Ecto neural progenitor cell (in vitro differentiated cells): ENCODE measurements around the gene LEO1.
"Not testable (repeated sequence)": the region's sequence is repeated elsewhere in the genome, so short reads cannot be mapped to it uniquely, and the experiment has no call there.

Experiments used
- DNase-seq: peaks from one replicate; pipeline ENCODE4 v3.0.0-alpha.2; 2018; ENCODE audit warnings: low spot score

Gene LEO1

GRCh38 chr15:52003710-52004109 is 32.1 kb upstream of the LEO1 start:
- DNase-seq: no peak

GRCh38 chr15:52003089-52003488 is 31.5 kb upstream of the LEO1 start:
- DNase-seq: not testable (repeated sequence)

GRCh38 chr15:52002351-52002750 is 30.8 kb upstream of the LEO1 start:
- DNase-seq: no peak

GRCh38 chr15:51992953-51993352 is 21.4 kb upstream of the LEO1 start:
- DNase-seq: no peak

GRCh38 chr15:51991141-51991540 is 19.6 kb upstream of the LEO1 start:
- DNase-seq: no peak

GRCh38 chr15:51982770-51983103 is 11.2 kb upstream of the LEO1 start:
- no peak for DNase-seq

- no peak for DNase-seq
Measured at GRCh38 chr15:51982013-51982769, 10.6 kb upstream of the LEO1 start.

- no peak for DNase-seq
Measured at GRCh38 chr15:51973775-51974174, 2.2 kb upstream of the LEO1 start.

GRCh38 chr15:51973220-51973619 is 1.6 kb upstream of the LEO1 start:
- DNase-seq: no peak

- DNase-seq: no peak
Measured at GRCh38 chr15:51971032-51971374, 575 bp downstream of the LEO1 start.

- DNase-seq: no peak
Measured at GRCh38 chr15:51970132-51970817, 1.3 kb downstream of the LEO1 start.

- DNase-seq: no peak
Measured at GRCh38 chr15:51969728-51970127, 1.9 kb downstream of the LEO1 start.

GRCh38 chr15:51967583-51967982 is 4.0 kb downstream of the LEO1 start:
- no peak for DNase-seq

- no peak for DNase-seq
Measured at GRCh38 chr15:51966192-51966591, 5.4 kb downstream of the LEO1 start.

- DNase-seq: no peak
Measured at GRCh38 chr15:51965691-51966090, 5.9 kb downstream of the LEO1 start.

GRCh38 chr15:51955504-51955903 is 16.1 kb downstream of the LEO1 start:
- no peak for DNase-seq

GRCh38 chr15:51952805-51953204 is 18.8 kb downstream of the LEO1 start:
- DNase-seq: no peak

- DNase-seq: no peak
Measured at GRCh38 chr15:51947124-51947523, 24.5 kb downstream of the LEO1 start.

- no peak for DNase-seq
Measured at GRCh38 chr15:51939216-51939615, 32.4 kb downstream of the LEO1 start.

GRCh38 chr15:51938286-51938685 is 33.3 kb downstream of the LEO1 start:
- DNase-seq: no peak

- no peak for DNase-seq
Measured at GRCh38 chr15:51936105-51936478, 35.5 kb downstream of the LEO1 start.

GRCh38 chr15:51935466-51936104 is 36.0 kb downstream of the LEO1 start:
- no peak for DNase-seq

- DNase-seq: no peak
Measured at GRCh38 chr15:51932161-51932560, 39.4 kb downstream of the LEO1 start.

GRCh38 chr15:51931638-51932037 is 39.9 kb downstream of the LEO1 start:
- no peak for DNase-seq
